Dendritic cell treated with granulocyte-macrophage colony-stimulating factor and Interleukin-4, amounts not matched to agents 40 ng/mL and 50 ng/mL, for 4 days (primary cell): ENCODE results near the gene LRRC1.

Experiments used
- H3K27ac Mint-ChIP-seq: one replicate; pipeline ENCODE4 v1.8.0; 2022; ENCODE audit warnings: mild to moderate bottlenecking, mixed read lengths
- H3K27me3 Mint-ChIP-seq: one replicate; pipeline ENCODE4 v1.8.0; 2022; ENCODE audit warnings: mild to moderate bottlenecking, mixed read lengths
- H3K36me3 Mint-ChIP-seq: one replicate; pipeline ENCODE4 v1.8.0; 2022; ENCODE audit warnings: low read depth, mixed read lengths
- H3K4me1 Mint-ChIP-seq: one replicate; pipeline ENCODE4 v1.8.0; 2022; ENCODE audit warnings: low read depth, mixed read lengths
- H3K4me3 Mint-ChIP-seq: one replicate; pipeline ENCODE4 v1.8.0; 2022; ENCODE audit warnings: mild to moderate bottlenecking, moderate library complexity, mixed read lengths
- H3K9me3 Mint-ChIP-seq: one replicate; pipeline ENCODE4 v1.8.0; 2022; ENCODE audit warnings: mixed read lengths
- intact Hi-C: fragments of 100-400 bp; cut with micrococcal nuclease; formaldehyde crosslinking; loops from one replicate; pipeline ENCODE4 v1.15.0; 2022

LRRC1 gene

GRCh38 chr6:53813801-53814200 lies 19.0 kb downstream of the LRRC1 start:
- Mint-ChIP-seq H3K36me3 (no peaks in the 10 kb centered on the region), H3K27me3 (no peaks in the 10 kb centered on the region)
- intact Hi-C loops, result no loop called here

GRCh38 chr6:53814353-53814752 lies 19.5 kb downstream of the LRRC1 start:
- H3K27me3 Mint-ChIP-seq, result no peaks in the 10 kb centered on the region
- intact Hi-C loops, result no loop called here
- H3K36me3 Mint-ChIP-seq, result no peaks in the 10 kb centered on the region
- H3K27ac Mint-ChIP-seq, result no peak overlapping the region
- no peaks in the 10 kb centered on the region for H3K9me3 Mint-ChIP-seq
- no peak overlapping the region for H3K4me3 Mint-ChIP-seq
- peaks cover 18% of the 10 kb centered on the region for H3K4me1 Mint-ChIP-seq

More at GRCh38 chr6:53813801-53814200, 19.0 kb downstream of the LRRC1 start:
- Mint-ChIP-seq H3K27ac (no peak overlapping the region), H3K9me3 (no peaks in the 10 kb centered on the region), H3K4me3 (no peak overlapping the region), H3K4me1 (peaks cover 18% of the 10 kb centered on the region)

GRCh38 chr6:53815381-53816119 lies 20.7 kb downstream of the LRRC1 start:
- no peak overlapping the region for H3K27ac Mint-ChIP-seq
- peaks cover 18% of the 10 kb centered on the region for H3K4me1 Mint-ChIP-seq
- H3K36me3 Mint-ChIP-seq, result no peaks in the 10 kb centered on the region
- H3K27me3 Mint-ChIP-seq, result no peaks in the 10 kb centered on the region
- intact Hi-C loops, result no loop called here
- H3K4me3 Mint-ChIP-seq, result no peak overlapping the region
- H3K9me3 Mint-ChIP-seq, result no peaks in the 10 kb centered on the region

- no peak overlapping the region for H3K4me3 Mint-ChIP-seq
- H3K36me3 Mint-ChIP-seq, result no peaks in the 10 kb centered on the region
Measured at GRCh38 chr6:53818858-53819609, 24.2 kb downstream of the LRRC1 start.

GRCh38 chr6:53822401-53823125 lies 27.8 kb downstream of the LRRC1 start:
- no peaks in the 10 kb centered on the region for H3K4me1 Mint-ChIP-seq
- no peak overlapping the region for H3K27ac Mint-ChIP-seq
- intact Hi-C loops, result no loop called here
- H3K36me3 Mint-ChIP-seq, result no peaks in the 10 kb centered on the region
- no peak overlapping the region for H3K4me3 Mint-ChIP-seq
- no peaks in the 10 kb centered on the region for H3K27me3 Mint-ChIP-seq
- no peaks in the 10 kb centered on the region for H3K9me3 Mint-ChIP-seq

More at GRCh38 chr6:53818858-53819609, 24.2 kb downstream of the LRRC1 start:
- Mint-ChIP-seq H3K27ac (no peak overlapping the region), H3K4me1 (peaks cover 4% of the 10 kb centered on the region), H3K9me3 (no peaks in the 10 kb centered on the region), H3K27me3 (no peaks in the 10 kb centered on the region)
- intact Hi-C loops, result no loop called here

- no peak overlapping the region for H3K4me3 Mint-ChIP-seq
- no peaks in the 10 kb centered on the region for H3K27me3 Mint-ChIP-seq
- no peaks in the 10 kb centered on the region for H3K9me3 Mint-ChIP-seq
- H3K36me3 Mint-ChIP-seq, result no peaks in the 10 kb centered on the region
- H3K27ac Mint-ChIP-seq, result no peak overlapping the region
- intact Hi-C loops, result no loop called here
- H3K4me1 Mint-ChIP-seq, result no peaks in the 10 kb centered on the region
Measured at GRCh38 chr6:53824714-53825113, 29.9 kb downstream of the LRRC1 start.

- H3K27ac Mint-ChIP-seq, result no peak overlapping the region
- H3K27me3 Mint-ChIP-seq, result no peaks in the 10 kb centered on the region
- H3K36me3 Mint-ChIP-seq, result no peaks in the 10 kb centered on the region
- no peaks in the 10 kb centered on the region for H3K9me3 Mint-ChIP-seq
- no peak overlapping the region for H3K4me3 Mint-ChIP-seq
- H3K4me1 Mint-ChIP-seq, result no peaks in the 10 kb centered on the region
- intact Hi-C loops, result no loop called here
Measured at GRCh38 chr6:53825532-53826321, 30.9 kb downstream of the LRRC1 start.

GRCh38 chr6:53827531-53827930 lies 32.7 kb downstream of the LRRC1 start:
- H3K36me3 Mint-ChIP-seq, result no peaks in the 10 kb centered on the region
- no peaks in the 10 kb centered on the region for H3K9me3 Mint-ChIP-seq
- intact Hi-C loops, result no loop called here
- H3K4me3 Mint-ChIP-seq, result no peak overlapping the region
- no peaks in the 10 kb centered on the region for H3K27me3 Mint-ChIP-seq
- no peaks in the 10 kb centered on the region for H3K4me1 Mint-ChIP-seq
- H3K27ac Mint-ChIP-seq, result no peak overlapping the region

GRCh38 chr6:53828215-53828614 lies 33.4 kb downstream of the LRRC1 start:
- Mint-ChIP-seq H3K27me3 (no peaks in the 10 kb centered on the region), H3K36me3 (no peaks in the 10 kb centered on the region), H3K27ac (no peak overlapping the region), H3K4me1 (no peaks in the 10 kb centered on the region), H3K4me3 (no peak overlapping the region), H3K9me3 (no peaks in the 10 kb centered on the region)
- intact Hi-C loops, result no loop called here

GRCh38 chr6:53828966-53829697 lies 34.3 kb downstream of the LRRC1 start:
- Mint-ChIP-seq H3K4me1 (no peaks in the 10 kb centered on the region), H3K9me3 (no peaks in the 10 kb centered on the region), H3K4me3 (no peak overlapping the region), H3K27me3 (no peaks in the 10 kb centered on the region), H3K27ac (no peak overlapping the region), H3K36me3 (no peaks in the 10 kb centered on the region)
- intact Hi-C loops, result no loop called here

- intact Hi-C loops, result no loop called here
- no peaks in the 10 kb centered on the region for H3K27me3 Mint-ChIP-seq
- no peak overlapping the region for H3K27ac Mint-ChIP-seq
Measured at GRCh38 chr6:53829698-53830221, 35.0 kb downstream of the LRRC1 start.

GRCh38 chr6:53830366-53830765 lies 35.6 kb downstream of the LRRC1 start:
- no peak overlapping the region for H3K27ac Mint-ChIP-seq
- H3K4me1 Mint-ChIP-seq, result no peaks in the 10 kb centered on the region
- no peaks in the 10 kb centered on the region for H3K36me3 Mint-ChIP-seq
- no peaks in the 10 kb centered on the region for H3K9me3 Mint-ChIP-seq
- H3K4me3 Mint-ChIP-seq, result no peak overlapping the region
- intact Hi-C loops, result no loop called here
- no peaks in the 10 kb centered on the region for H3K27me3 Mint-ChIP-seq

More at GRCh38 chr6:53829698-53830221, 35.0 kb downstream of the LRRC1 start:
- H3K9me3 Mint-ChIP-seq, result no peaks in the 10 kb centered on the region
- no peaks in the 10 kb centered on the region for H3K4me1 Mint-ChIP-seq
- H3K4me3 Mint-ChIP-seq, result no peak overlapping the region
- H3K36me3 Mint-ChIP-seq, result no peaks in the 10 kb centered on the region
